Breast epithelium (tissue), 4 donors: Measurements from ENCODE around the gene CST6. TPM values are rescaled to one million over a fixed set of nuclear protein-coding genes. Genes with fewer than 3 reads are reported as not detected.
A peak's percentile ranks its signal among the peaks of the same experiment; 100 is the strongest.

Experiments
- DNase-seq, 2 donors: peaks; one replicate each; pipeline ENCODE4 v3.0.0-alpha.2; 2019; ENCODE audit warnings: low spot score in 2 of 2
- H3K27ac ChIP-seq, 2 donors: fragments of 200-600 bp; sonication (generic) in 1 of 2; one replicate each; pipeline ENCODE4 v1.5.1; 2016 to 2019; ENCODE audit warnings: mild to moderate bottlenecking in 1 of 2
- H3K27me3 ChIP-seq, 2 donors: fragments of 200-600 bp; sonication (generic) in 1 of 2; one replicate each; pipeline versions ENCODE4 v1.5.1 to v1.6.0; 2017 to 2019; ENCODE audit warnings: control low read depth in 1 of 2, mild to moderate bottlenecking in 1 of 2
- H3K36me3 ChIP-seq: fragments of 200-600 bp; one replicate; pipeline ENCODE4 v1.5.1; 2019
- H3K4me1 ChIP-seq, 2 donors: fragments of 200-600 bp; sonication (generic); one replicate each; pipeline ENCODE4 v1.5.1; 2016 to 2019; ENCODE audit warnings: control low read depth in 1 of 2
- H3K4me3 ChIP-seq, 3 donors: fragments of 200-600 bp; sonication (generic); 1 replicate in 2 of 3; 2 replicates in 1 of 3; pipeline ENCODE4 v1.5.1; 2016 to 2019; ENCODE audit warnings: mild to moderate bottlenecking in 3 of 3, moderate library complexity in 2 of 3
- H3K9me3 ChIP-seq, 2 donors: fragments of 200-600 bp; sonication (generic) in 1 of 2; one replicate each; pipeline ENCODE4 v1.5.1; 2016 to 2019; ENCODE audit warnings: control low read depth in 1 of 2
- CTCF ChIP-seq, 3 donors: fragments of 450-650 bp; IDR thresholded peaks; one replicate each; pipeline ENCODE4 v1.5.1; 2016 to 2017; ENCODE audit warnings: antibody characterized with exemption in 3 of 3, mild to moderate bottlenecking in 3 of 3, moderate library complexity in 3 of 3
- POLR2A ChIP-seq: fragments of 450-650 bp; IDR thresholded peaks from one replicate; pipeline ENCODE4 v1.6.1; 2016; ENCODE audit warnings: antibody characterized with exemption, mild to moderate bottlenecking, moderate library complexity
- POLR2AphosphoS5 ChIP-seq, 3 donors: sonication (generic); formaldehyde crosslinking; IDR thresholded peaks; one replicate each; pipeline ENCODE4 v1.6.1; 2017; ENCODE audit warnings: antibody characterized with exemption in 3 of 3
- intact Hi-C: fragments of 100-400 bp; cut with DNase I; formaldehyde crosslinking; loops from one replicate; pipeline ENCODE4 v1.15.1; 2023; ENCODE audit warnings: low total_unique reads
- total RNA-seq, 3 donors: library from RNA; depleted of rRNA; stranded (reverse); fragments of >200 nt; gene quantifications; one replicate each; pipeline ENCODE4 v1.1.0, GENCODE V29; 2016

Gene CST6
- total RNA-seq, 3 donors from 2014 or later: 0.59 to 0.98 TPM; not detected in 1

- no peak for DNase-seq
- H3K4me1 ChIP-seq: no peaks in the 10 kb centered on the region
- no peak for TF ChIP-seq POLR2AphosphoS5 (IDR thresholded peaks at IDR 0.05)
- no peak for TF ChIP-seq POLR2A
Observed at GRCh38 chr11:65981972-65982823, 29.6 kb upstream of the CST6 start.

GRCh38 chr11:65982824-65983588 is 28.8 kb upstream of the CST6 start:
- H3K4me3 ChIP-seq: no peak overlapping the region
- no peaks in the 10 kb centered on the region for H3K27me3 ChIP-seq
- H3K9me3 ChIP-seq: no peaks in the 10 kb centered on the region
- DNase-seq: no peak
- TF ChIP-seq CTCF (IDR thresholded peaks at IDR 0.05): no peak
- TF ChIP-seq POLR2A: no peak
- no peak for TF ChIP-seq POLR2AphosphoS5 (IDR thresholded peaks at IDR 0.05)
- intact Hi-C loops: no loop called here
- H3K36me3 ChIP-seq: no peaks in the 10 kb centered on the region
- no peak overlapping the region for H3K27ac ChIP-seq
- no peaks in the 10 kb centered on the region for H3K4me1 ChIP-seq

More at GRCh38 chr11:65981972-65982823, 29.6 kb upstream of the CST6 start:
- H3K27ac ChIP-seq: no peak overlapping the region
- intact Hi-C loops: no loop called here
- H3K27me3 ChIP-seq: no peaks in the 10 kb centered on the region
- H3K36me3 ChIP-seq: no peaks in the 10 kb centered on the region
- no peak overlapping the region for H3K4me3 ChIP-seq
- no peaks in the 10 kb centered on the region for H3K9me3 ChIP-seq

- H3K27ac ChIP-seq: no peak overlapping the region
- no peaks in the 10 kb centered on the region for H3K9me3 ChIP-seq
- TF ChIP-seq CTCF (IDR thresholded peaks at IDR 0.05) (no peak), POLR2A (no peak), POLR2AphosphoS5 (IDR thresholded peaks at IDR 0.05) (no peak)
- no peaks in the 10 kb centered on the region for H3K4me1 ChIP-seq
- no peaks in the 10 kb centered on the region for H3K36me3 ChIP-seq
- DNase-seq: no peak
- H3K27me3 ChIP-seq: no peaks in the 10 kb centered on the region
- no peak overlapping the region for H3K4me3 ChIP-seq
- intact Hi-C loops: no loop called here
Observed at GRCh38 chr11:65983589-65983987, 28.2 kb upstream of the CST6 start.

- no peak overlapping the region for H3K27ac ChIP-seq
- no peaks in the 10 kb centered on the region for H3K9me3 ChIP-seq
- H3K4me1 ChIP-seq: no peaks in the 10 kb centered on the region
- H3K36me3 ChIP-seq: no peaks in the 10 kb centered on the region
- TF ChIP-seq POLR2AphosphoS5 (IDR thresholded peaks at IDR 0.05): no peak
- no peak for TF ChIP-seq POLR2A
- no peak overlapping the region for H3K4me3 ChIP-seq
- intact Hi-C loops: no loop called here
- DNase-seq: no peak
- H3K27me3 ChIP-seq: no peaks in the 10 kb centered on the region
Observed at GRCh38 chr11:65987336-65987735, 24.5 kb upstream of the CST6 start.

- H3K36me3 ChIP-seq: no peaks in the 10 kb centered on the region
- TF ChIP-seq CTCF (IDR thresholded peaks at IDR 0.05) (peak; percentile 96 to 99 (median 99)), POLR2AphosphoS5 (IDR thresholded peaks at IDR 0.05) (peak in 2 of 3 donors; percentile 78 to 83), POLR2A (no peak)
Observed at GRCh38 chr11:65988791-65989592, 22.8 kb upstream of the CST6 start.

More at GRCh38 chr11:65988791-65989592, 22.8 kb upstream of the CST6 start:
- no peaks in the 10 kb centered on the region for H3K9me3 ChIP-seq
- no peaks in the 10 kb centered on the region for H3K4me1 ChIP-seq
- H3K27me3 ChIP-seq: no peaks in the 10 kb centered on the region
- DNase-seq: peak; percentile 85 to 92
- H3K27ac ChIP-seq: peak overlapping the region in 1 of 2 donors; percentile 36
- intact Hi-C loops: no loop called here
- no peak overlapping the region for H3K4me3 ChIP-seq
